Neural progenitor cell (in vitro differentiated cells): ENCODE data around the gene IKBKE. TPM values are rescaled to one million over a fixed set of nuclear protein-coding genes. Genes with fewer than 3 reads are reported as not detected.

Source experiments
- DNase-seq: peaks from one replicate; pipeline ENCODE4 v3.0.0-alpha.2; 2016; ENCODE audit warnings: low spot score
- H2AFZ ChIP-seq: fragments of 200-600 bp; sonication (generic); replicated peaks from 2 replicates; pipeline ENCODE4 v1.6.1; 2016; ENCODE audit warnings: antibody characterized with exemption
- H3F3A ChIP-seq: fragments of 200-600 bp; sonication (generic); 2 replicates; pipeline ENCODE4 v1.6.1; 2016; ENCODE audit warnings: antibody characterized with exemption, low read depth
- H3K27ac ChIP-seq: fragments of 200-600 bp; sonication (generic); 2 replicates; pipeline ENCODE4 v1.5.1; 2016; ENCODE audit warnings: mild to moderate bottlenecking
- H3K27me3 ChIP-seq: fragments of 200-600 bp; sonication (generic); 2 replicates; pipeline ENCODE4 v1.6.1; 2016; ENCODE audit warnings: mild to moderate bottlenecking, moderate library complexity
- H3K36me3 ChIP-seq: fragments of 200-600 bp; sonication (generic); 2 replicates; pipeline ENCODE4 v1.5.1; 2016
- H3K4me1 ChIP-seq: fragments of 200-600 bp; sonication (generic); 2 replicates; pipeline ENCODE4 v1.6.1; 2016; ENCODE audit warnings: mixed run types
- H3K4me2 ChIP-seq: fragments of 200-600 bp; sonication (generic); 2 replicates; pipeline ENCODE4 v1.6.1; 2016
- H3K4me3 ChIP-seq: fragments of 200-600 bp; sonication (generic); 2 replicates; pipeline ENCODE4 v1.5.1; 2016
- H3K79me2 ChIP-seq: fragments of 200-600 bp; sonication (generic); 2 replicates; pipeline ENCODE4 v1.6.1; 2016; ENCODE audit warnings: low read depth
- H3K9ac ChIP-seq: fragments of 200-600 bp; sonication (generic); 2 replicates; pipeline ENCODE4 v1.6.1; 2016
- H3K9me3 ChIP-seq: fragments of 200-600 bp; sonication (generic); 2 replicates; pipeline ENCODE4 v1.5.1; 2016; ENCODE audit warnings: low read depth
- H4K20me1 ChIP-seq: fragments of 200-600 bp; sonication (generic); 2 replicates; pipeline ENCODE4 v1.6.1; 2016; ENCODE audit warnings: low read depth
- H3K27ac Mint-ChIP-seq: 3 replicates; pipeline ENCODE4 v1.8.0; 2021; ENCODE audit warnings: mixed read lengths
- H3K27me3 Mint-ChIP-seq: 2 replicates; pipeline ENCODE4 v1.8.0; 2022; ENCODE audit warnings: low read depth, mild to moderate bottlenecking, inconsistent platforms, moderate library complexity, mixed read lengths; ENCODE audit not compliant: insufficient read depth
- H3K36me3 Mint-ChIP-seq: 3 replicates; pipeline ENCODE4 v1.8.0; 2021; ENCODE audit warnings: mixed read lengths
- H3K4me1 Mint-ChIP-seq: 3 replicates; pipeline ENCODE4 v1.8.0; 2021; ENCODE audit warnings: mixed read lengths
- H3K4me3 Mint-ChIP-seq: 3 replicates; pipeline ENCODE4 v1.8.0; 2021; ENCODE audit warnings: mild to moderate bottlenecking, moderate library complexity, mixed read lengths
- H3K9me3 Mint-ChIP-seq: 3 replicates; pipeline ENCODE4 v1.8.0; 2020; ENCODE audit warnings: mixed read lengths
- EZH2 ChIP-seq: fragments of 200-600 bp; sonication (generic); IDR thresholded peaks from 2 replicates; pipeline ENCODE4 v1.6.1; 2017; ENCODE audit warnings: antibody characterized with exemption, mild to moderate bottlenecking, moderate library complexity
- EZH2phosphoT487 ChIP-seq: fragments of 200-600 bp; sonication (generic); IDR thresholded peaks from 2 replicates; pipeline ENCODE4 v1.6.1; 2017; ENCODE audit warnings: antibody characterized with exemption
- total RNA-seq: library from RNA; depleted of rRNA; stranded (reverse); fragments of >200 nt; gene quantifications from 2 replicates; pipeline ENCODE4 v1.2.3, GENCODE V29; 2015; ENCODE audit warnings: low replicate concordance
- TF ChIP-seq, protein P1 (sequence below): fragments of 200-600 bp; sonication (generic); IDR thresholded peaks from 2 replicates; pipeline ENCODE4 v1.5.1; 2017; ENCODE audit warnings: antibody characterized with exemption, mild to moderate bottlenecking

IKBKE gene
- total RNA-seq, 1 donor from 2014 or later: 0.26 TPM

DNA sequence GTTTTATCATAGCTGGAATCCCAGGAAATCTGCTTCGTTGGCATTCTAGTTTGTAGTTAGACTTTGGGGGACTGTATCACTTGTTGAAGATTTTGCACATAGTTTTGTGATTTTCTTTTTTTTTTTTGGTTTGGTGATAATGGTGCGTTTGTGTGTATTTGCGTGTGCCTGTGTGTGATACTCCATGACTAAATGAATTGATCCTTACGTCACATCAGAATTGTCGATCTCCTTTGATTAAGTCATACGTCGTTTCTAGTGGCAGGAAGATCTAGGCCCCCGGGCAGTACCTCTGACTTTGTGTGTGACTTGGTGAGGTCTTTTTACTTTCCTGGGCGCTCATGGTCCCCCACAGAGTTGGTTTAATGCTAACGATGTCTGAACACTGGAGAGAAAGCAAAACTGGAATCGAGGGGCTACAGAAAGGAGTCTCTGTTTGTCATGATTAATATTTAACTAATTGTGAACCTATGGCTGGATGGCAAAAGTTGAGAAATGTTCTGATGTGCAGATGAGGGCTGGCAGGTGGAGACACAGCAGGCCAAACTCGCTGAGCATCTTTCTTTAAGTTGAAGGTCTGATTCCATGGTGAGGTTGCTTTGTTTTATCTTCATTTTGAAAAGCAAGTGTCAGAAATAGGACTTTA, 39.5 kb downstream of the IKBKE start:
- H3K27ac Mint-ChIP-seq: no peak overlapping the region
- H3K4me2 ChIP-seq: no peak overlapping the region

DNA sequence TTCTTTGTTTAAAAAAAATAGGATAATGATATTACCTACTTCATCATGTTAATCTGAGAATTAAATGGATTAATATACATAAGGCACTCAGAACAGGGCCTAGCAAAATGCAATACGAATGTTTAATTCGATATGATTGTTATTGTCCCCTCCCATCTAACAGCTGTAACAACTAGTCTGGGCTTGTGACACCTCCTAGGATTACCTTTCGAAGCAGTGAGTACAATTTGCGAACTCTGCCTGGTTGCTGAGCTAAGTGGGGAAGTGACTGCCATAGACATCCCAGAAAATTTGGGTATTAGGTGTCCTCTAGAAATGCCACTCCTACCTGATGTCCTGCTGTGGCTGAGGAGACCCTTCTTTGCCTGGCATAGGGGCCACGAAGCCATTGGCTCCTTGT, 40.1 kb downstream of the IKBKE start:
- H3K4me1 ChIP-seq: peaks cover 9% of the 10 kb centered on the region
- no peaks in the 10 kb centered on the region for H3K36me3 Mint-ChIP-seq
- no peak overlapping the region for H3K27ac Mint-ChIP-seq
- H3K27ac ChIP-seq: no peak overlapping the region
- H3K9ac ChIP-seq: no peak overlapping the region
- H4K20me1 ChIP-seq: peaks cover 8% of the 10 kb centered on the region
- no peak for TF ChIP-seq EZH2
- TF ChIP-seq, protein P1, sequence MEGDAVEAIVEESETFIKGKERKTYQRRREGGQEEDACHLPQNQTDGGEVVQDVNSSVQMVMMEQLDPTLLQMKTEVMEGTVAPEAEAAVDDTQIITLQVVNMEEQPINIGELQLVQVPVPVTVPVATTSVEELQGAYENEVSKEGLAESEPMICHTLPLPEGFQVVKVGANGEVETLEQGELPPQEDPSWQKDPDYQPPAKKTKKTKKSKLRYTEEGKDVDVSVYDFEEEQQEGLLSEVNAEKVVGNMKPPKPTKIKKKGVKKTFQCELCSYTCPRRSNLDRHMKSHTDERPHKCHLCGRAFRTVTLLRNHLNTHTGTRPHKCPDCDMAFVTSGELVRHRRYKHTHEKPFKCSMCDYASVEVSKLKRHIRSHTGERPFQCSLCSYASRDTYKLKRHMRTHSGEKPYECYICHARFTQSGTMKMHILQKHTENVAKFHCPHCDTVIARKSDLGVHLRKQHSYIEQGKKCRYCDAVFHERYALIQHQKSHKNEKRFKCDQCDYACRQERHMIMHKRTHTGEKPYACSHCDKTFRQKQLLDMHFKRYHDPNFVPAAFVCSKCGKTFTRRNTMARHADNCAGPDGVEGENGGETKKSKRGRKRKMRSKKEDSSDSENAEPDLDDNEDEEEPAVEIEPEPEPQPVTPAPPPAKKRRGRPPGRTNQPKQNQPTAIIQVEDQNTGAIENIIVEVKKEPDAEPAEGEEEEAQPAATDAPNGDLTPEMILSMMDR: no peak
- no peak for TF ChIP-seq EZH2phosphoT487
- H3K36me3 ChIP-seq: no peaks in the 10 kb centered on the region
- H3K4me3 Mint-ChIP-seq: no peak overlapping the region
- H3K4me2 ChIP-seq: no peak overlapping the region
- no peaks in the 10 kb centered on the region for H3F3A ChIP-seq
- no peak overlapping the region for H2AFZ ChIP-seq
- no peak for DNase-seq
- no peaks in the 10 kb centered on the region for H3K9me3 ChIP-seq
- peaks cover 54% of the 10 kb centered on the region for H3K4me1 Mint-ChIP-seq
- H3K9me3 Mint-ChIP-seq: no peaks in the 10 kb centered on the region
- H3K4me3 ChIP-seq: no peak overlapping the region
- peaks cover 62% of the 10 kb centered on the region for H3K27me3 ChIP-seq
- H3K79me2 ChIP-seq: no peaks in the 10 kb centered on the region
- H3K27me3 Mint-ChIP-seq: peaks cover 59% of the 10 kb centered on the region

More for the DNA sequence above, 39.5 kb downstream of the IKBKE start:
- peaks cover 9% of the 10 kb centered on the region for H3K4me1 ChIP-seq
- Mint-ChIP-seq H3K27me3 (peaks cover 60% of the 10 kb centered on the region), H3K4me1 (peaks cover 58% of the 10 kb centered on the region), H3K9me3 (no peaks in the 10 kb centered on the region), H3K4me3 (no peak overlapping the region), H3K36me3 (no peaks in the 10 kb centered on the region)
- H4K20me1 ChIP-seq: peaks cover 8% of the 10 kb centered on the region
- H3K79me2 ChIP-seq: no peaks in the 10 kb centered on the region
- TF ChIP-seq EZH2: no peak
- TF ChIP-seq, protein P1: no peak
- no peak for TF ChIP-seq EZH2phosphoT487
- no peak overlapping the region for H2AFZ ChIP-seq
- H3K27me3 ChIP-seq: peaks cover 69% of the 10 kb centered on the region
- no peak overlapping the region for H3K9ac ChIP-seq
- H3K36me3 ChIP-seq: no peaks in the 10 kb centered on the region
- no peak for DNase-seq
- no peak overlapping the region for H3K27ac ChIP-seq
- no peak overlapping the region for H3K4me3 ChIP-seq
- H3K9me3 ChIP-seq: no peaks in the 10 kb centered on the region
- no peaks in the 10 kb centered on the region for H3F3A ChIP-seq

DNA sequence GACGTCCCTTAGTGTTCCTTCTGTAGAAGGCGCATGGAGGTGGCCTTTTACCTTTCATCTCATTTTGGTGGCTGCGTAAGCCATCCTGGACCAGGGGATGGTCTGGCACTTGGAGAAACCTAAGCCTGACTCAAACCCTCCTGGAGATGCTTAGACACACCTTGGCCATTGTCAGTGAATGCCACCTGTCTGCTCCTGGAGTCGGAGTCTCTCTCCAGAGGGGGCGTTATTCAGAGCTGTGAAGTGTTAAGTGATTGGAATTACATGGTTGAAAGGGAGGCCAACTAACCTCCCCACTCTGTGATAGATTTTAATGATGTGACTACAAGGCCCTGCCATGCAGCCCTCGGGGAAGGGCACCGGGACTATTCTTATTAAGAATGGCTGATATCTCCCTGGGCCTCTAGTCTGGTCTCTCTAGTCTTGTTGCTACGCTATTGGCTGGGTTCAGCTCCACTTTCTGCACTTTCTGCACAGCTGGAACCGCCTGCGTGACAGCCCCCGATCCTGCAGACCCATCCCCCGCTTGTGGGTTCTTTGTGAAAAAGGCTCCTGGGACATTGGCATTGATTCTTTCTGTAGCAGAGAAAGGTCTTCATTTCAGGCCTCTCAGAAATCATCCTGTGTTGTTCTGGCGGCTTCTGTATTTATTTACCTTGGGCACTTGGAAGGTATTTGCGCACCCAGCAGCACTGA, 41.2 kb downstream of the IKBKE start:
- Histone ChIP-seq H3K4me1 (peaks cover 9% of the 10 kb centered on the region), H3F3A (no peaks in the 10 kb centered on the region), H3K9ac (no peak overlapping the region), H3K27me3 (peaks cover 51% of the 10 kb centered on the region), H3K9me3 (no peaks in the 10 kb centered on the region), H2AFZ (no peak overlapping the region), H3K79me2 (no peaks in the 10 kb centered on the region), H3K4me3 (no peak overlapping the region), H3K4me2 (no peak overlapping the region), H3K36me3 (no peaks in the 10 kb centered on the region), H3K27ac (no peak overlapping the region), H4K20me1 (peaks cover 8% of the 10 kb centered on the region)
- Mint-ChIP-seq H3K4me1 (peaks cover 56% of the 10 kb centered on the region), H3K9me3 (no peaks in the 10 kb centered on the region), H3K27ac (peak overlapping the region; percentile 74), H3K36me3 (no peaks in the 10 kb centered on the region), H3K27me3 (peaks cover 54% of the 10 kb centered on the region), H3K4me3 (peak overlapping the region; percentile 52)
- DNase-seq: no peak
- TF ChIP-seq, protein P1: no peak
- TF ChIP-seq EZH2 (no peak), EZH2phosphoT487 (no peak)
